OCI-LY1 (cell line): ENCODE results near the gene ADAMTS15.

Source experiments
- EZH2 ChIP-seq: fragments of 200-600 bp; sonication (generic), shearing (Covaris generic); IDR thresholded peaks from 2 replicates; pipeline ENCODE4 v1.8.0; 2017; ENCODE audit warnings: borderline replicate concordance, mixed run types, mild to moderate bottlenecking, antibody characterized with exemption, low read length, moderate library complexity, mixed read lengths
- TF ChIP-seq, protein P1 (sequence below): fragments of 200-600 bp; sonication (generic), shearing (Covaris generic); IDR thresholded peaks from 2 replicates; pipeline ENCODE4 v1.5.1; 2017; ENCODE audit warnings: mild to moderate bottlenecking, antibody characterized with exemption, low read length, moderate library complexity, mixed read lengths

- TF ChIP-seq, protein P1, sequence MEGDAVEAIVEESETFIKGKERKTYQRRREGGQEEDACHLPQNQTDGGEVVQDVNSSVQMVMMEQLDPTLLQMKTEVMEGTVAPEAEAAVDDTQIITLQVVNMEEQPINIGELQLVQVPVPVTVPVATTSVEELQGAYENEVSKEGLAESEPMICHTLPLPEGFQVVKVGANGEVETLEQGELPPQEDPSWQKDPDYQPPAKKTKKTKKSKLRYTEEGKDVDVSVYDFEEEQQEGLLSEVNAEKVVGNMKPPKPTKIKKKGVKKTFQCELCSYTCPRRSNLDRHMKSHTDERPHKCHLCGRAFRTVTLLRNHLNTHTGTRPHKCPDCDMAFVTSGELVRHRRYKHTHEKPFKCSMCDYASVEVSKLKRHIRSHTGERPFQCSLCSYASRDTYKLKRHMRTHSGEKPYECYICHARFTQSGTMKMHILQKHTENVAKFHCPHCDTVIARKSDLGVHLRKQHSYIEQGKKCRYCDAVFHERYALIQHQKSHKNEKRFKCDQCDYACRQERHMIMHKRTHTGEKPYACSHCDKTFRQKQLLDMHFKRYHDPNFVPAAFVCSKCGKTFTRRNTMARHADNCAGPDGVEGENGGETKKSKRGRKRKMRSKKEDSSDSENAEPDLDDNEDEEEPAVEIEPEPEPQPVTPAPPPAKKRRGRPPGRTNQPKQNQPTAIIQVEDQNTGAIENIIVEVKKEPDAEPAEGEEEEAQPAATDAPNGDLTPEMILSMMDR: no peak
- no peak for TF ChIP-seq EZH2
Measured at GRCh38 chr11:130511765-130512164, 63.3 kb downstream of the ADAMTS15 start.
